NCI-H446 treated with DMSO at 0.1 percent for 48 hours (cell line): ENCODE results near the gene ELAPOR1.

Experiments
- DNase-seq: peaks from one replicate; lab custom pipeline; 2025; lab: John Stamatoyannopoulos, UW

ELAPOR1 gene, protein sequence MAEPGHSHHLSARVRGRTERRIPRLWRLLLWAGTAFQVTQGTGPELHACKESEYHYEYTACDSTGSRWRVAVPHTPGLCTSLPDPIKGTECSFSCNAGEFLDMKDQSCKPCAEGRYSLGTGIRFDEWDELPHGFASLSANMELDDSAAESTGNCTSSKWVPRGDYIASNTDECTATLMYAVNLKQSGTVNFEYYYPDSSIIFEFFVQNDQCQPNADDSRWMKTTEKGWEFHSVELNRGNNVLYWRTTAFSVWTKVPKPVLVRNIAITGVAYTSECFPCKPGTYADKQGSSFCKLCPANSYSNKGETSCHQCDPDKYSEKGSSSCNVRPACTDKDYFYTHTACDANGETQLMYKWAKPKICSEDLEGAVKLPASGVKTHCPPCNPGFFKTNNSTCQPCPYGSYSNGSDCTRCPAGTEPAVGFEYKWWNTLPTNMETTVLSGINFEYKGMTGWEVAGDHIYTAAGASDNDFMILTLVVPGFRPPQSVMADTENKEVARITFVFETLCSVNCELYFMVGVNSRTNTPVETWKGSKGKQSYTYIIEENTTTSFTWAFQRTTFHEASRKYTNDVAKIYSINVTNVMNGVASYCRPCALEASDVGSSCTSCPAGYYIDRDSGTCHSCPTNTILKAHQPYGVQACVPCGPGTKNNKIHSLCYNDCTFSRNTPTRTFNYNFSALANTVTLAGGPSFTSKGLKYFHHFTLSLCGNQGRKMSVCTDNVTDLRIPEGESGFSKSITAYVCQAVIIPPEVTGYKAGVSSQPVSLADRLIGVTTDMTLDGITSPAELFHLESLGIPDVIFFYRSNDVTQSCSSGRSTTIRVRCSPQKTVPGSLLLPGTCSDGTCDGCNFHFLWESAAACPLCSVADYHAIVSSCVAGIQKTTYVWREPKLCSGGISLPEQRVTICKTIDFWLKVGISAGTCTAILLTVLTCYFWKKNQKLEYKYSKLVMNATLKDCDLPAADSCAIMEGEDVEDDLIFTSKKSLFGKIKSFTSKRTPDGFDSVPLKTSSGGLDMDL

DNA sequence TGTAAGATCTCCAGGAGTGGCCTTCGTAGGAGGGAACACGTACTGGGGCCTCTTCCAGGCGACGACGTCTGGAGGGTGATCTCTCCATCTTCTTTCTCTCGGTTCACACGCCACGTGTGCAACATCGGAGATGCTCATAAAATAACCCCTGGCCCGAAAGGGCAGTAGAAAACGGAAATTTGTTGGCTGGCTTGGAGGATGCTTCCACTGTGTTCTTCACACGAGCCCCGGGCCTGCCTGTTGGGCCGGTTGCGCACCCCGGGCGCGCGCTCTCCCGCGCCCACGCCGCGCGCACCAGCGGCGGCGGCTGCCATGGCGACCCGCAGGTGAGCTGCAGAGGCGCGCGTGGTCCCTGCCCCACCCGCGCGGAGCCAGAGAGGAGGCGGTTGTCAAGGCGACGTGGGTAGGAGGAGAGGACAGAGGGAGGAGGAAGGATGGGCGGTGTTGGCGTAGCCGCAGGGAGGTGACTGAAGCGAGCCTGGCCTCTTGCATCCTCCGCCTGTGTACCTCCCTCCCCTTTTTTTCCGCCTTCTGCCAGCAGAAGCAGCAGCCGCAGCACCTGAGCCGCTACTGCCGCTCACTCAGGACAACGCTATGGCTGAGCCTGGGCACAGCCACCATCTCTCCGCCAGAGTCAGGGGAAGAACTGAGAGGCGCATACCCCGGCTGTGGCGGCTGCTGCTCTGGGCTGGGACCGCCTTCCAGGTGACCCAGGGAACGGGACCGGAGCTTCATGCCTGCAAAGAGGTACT, at the start of gene ELAPOR1:
TSS of gene ELAPOR1 (plus strand) at position 526 of the 752 bp plus-strand sequence. CDS start at position 595, 69 bp downstream.
- no peak for DNase-seq

DNA sequence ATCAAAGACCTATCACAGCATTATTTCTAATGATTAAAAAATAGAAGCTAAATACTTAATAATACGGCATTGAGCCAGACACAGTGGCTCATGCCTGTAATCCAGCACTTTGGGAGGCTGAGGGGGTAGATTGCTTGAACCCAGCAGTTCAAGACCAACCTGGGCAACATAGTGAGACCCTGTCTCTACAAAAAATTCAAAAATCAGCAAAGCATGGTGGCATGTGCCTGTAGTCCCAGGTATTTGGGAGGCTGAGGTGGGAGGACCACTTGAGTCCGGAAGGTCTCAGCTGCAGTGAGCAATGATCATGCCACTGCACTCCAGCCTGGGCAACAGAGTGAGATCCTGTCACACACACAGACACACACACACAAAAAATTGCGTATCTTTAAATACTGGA, 48.8 kb upstream of the ELAPOR1 start:
- DNase-seq: no peak

DNA sequence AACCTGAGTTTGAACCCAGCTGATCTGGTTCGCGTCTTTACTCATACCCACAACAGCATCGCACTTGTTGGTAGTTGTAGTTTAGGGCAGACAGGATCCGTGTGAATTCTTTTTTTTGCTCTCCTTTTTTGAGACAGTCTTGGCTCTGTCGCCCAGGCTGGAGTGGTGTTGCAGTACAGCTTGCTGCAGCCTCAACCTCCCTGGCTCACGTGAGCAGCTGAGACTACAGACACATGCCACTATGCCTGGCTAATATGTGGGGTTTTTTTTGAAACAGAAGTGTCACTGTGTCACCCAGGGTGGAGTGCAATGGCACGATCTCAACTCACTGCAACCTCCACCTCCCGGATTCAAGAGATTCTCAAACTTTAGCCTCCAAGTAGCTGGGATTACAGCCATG, 46.0 kb upstream of the ELAPOR1 start:
- no peak for DNase-seq

DNA sequence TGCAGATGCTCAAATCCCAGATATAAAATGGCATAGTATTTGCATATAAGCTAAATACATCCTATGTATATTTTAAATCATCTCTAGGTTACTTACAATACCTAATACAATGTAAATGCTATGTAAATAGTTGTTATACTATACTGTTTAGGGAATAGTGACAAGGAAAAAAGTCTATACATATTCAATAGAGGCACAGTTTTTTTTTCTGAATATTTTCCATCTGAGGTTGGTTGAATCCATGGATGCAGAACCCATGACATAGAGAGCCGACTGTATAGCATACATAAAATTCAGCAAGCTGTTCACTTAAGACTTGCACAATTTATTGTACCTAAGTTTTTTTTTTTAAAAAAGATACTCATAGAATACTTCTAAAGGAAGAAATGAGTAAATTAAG, 44.6 kb upstream of the ELAPOR1 start:
- DNase-seq: no peak

DNA sequence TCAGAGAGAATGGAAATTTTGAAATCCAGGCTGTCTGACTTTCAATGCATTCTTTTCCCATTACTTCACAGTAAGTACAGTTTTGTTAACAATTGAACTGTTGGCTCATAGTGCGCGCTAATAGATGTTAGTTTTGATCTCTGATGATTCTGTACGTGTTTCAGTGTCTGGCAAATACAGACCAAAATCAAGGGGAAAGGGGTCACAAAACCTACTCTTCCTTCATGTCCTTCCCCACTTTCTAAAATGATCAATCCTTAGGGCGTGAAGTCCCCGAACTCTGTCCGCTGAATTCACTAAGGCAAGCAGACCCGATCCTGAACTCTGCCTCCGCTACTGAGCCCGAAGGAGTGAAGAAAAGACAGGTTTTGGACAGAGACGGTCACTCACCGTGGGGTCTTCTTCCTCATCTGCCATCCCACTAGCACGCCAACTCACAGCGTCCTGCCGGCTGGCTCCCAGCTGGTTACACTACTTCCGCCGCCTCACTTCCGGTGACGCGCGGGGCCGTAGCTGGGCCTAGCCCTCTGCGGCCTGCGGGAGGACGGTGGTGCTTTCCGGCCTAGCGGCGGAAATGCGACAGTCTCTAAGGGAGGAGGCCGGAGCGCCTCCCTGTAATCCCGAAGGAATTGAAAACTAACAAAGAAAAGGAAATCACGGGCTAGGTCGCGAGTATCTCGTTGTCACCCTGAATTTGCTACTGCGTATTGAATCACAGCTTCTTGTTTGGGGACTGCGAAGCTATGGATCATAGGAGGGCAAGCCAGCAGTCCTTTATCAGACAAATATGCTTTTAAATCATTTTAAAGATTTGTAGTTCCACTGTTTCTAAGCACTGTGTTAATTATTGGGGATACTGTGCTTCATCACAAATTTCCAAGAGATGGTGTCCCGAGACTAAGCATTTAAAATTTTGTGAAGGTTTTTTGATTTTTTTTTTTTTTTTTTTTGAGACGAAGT, 38.1 kb upstream of the ELAPOR1 start, which contains the start of gene TAF13:
TSS of gene TAF13 (minus strand) at position 473 of the 960 bp plus-strand sequence. CDS start at position 417, 56 bp downstream.
- peak; percentile 95 for DNase-seq

DNA sequence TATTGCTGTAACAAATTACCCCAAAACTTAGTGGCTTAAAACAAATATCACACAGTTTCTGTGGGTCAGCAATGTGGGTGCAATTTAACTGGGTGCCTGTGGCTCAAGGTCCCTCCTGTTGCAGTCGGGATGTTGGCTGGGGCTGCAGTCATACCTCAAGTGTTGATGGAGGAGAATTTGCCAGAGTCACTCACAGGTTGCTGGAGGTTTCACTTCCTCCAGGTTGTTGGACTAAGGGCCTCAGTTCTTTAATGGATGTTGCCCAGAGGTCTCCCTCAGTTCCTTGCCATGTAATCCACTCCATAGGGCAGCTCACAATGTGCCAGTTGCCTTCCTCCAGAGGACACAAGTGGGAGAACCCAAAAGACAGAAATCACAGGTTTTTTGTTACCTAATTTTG, 35.6 kb upstream of the ELAPOR1 start:
- no peak for DNase-seq

DNA sequence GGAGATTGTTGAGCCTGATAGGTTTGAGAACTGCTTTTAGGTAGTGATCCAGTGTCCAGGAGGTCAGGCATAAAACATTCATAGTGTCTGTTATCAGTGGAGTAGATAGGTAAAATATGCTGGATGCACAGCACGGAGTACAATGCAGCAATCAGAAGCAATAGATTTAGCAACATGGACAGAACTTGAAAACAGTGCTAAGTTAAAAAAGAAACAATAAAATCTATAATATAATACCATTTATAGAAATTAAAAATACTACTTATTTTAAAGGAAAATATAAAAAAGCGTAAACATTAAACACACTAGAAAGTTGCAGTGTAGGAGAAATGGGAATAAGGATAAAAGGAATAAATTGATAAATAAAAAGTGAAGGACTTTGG, 34.7 kb upstream of the ELAPOR1 start:
- DNase-seq: no peak

DNA sequence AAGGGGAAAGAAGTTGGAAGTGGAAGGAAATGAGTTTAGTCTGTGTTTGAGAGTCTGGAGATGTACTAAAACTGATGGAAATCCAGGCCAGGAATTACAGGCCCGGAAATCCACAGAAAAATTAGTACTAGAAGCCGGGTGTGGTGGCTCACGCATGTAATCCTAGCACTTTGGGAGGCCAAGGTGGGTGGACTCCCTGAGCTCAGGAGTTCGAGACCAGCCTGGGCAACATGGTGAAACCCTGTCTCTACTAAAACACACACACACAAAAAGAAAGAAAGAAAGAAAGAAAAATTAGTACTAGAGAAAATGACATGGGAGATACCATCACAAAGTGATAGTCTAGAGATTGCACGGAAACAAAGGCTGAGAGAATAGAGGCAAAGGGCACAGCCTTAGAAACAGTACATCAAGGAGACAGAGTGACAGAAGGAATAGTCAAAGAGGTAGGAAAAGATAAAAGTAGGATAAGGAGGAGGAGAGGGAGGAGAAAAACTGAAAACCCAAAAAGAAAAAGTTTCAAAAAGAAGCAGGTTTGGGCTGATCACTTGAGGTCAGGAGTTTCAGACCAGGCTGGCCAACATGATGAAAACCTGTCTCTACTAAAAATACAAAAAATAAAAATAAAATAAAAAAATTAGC, 33.4 kb upstream of the ELAPOR1 start:
- DNase-seq: no peak

DNA sequence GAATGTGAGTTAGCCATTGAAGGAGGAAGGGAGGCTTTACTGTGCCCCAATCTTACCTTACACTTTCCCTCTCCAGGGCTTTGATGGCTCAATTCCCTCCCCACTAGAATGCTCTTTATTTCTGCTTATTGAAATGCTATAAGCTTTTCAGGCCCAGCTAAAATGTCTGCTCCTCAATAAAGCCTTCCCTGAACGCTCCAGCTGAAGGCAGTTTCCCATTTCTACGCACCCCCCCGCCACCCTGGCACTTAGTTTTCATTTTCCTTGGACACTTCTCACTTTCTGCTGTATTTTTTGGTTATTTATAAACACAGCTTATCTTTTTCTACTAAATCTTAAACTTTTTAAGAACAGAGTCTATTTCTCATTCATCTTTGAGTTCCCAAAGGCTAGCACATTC, 30.4 kb upstream of the ELAPOR1 start:
- no peak for DNase-seq

DNA sequence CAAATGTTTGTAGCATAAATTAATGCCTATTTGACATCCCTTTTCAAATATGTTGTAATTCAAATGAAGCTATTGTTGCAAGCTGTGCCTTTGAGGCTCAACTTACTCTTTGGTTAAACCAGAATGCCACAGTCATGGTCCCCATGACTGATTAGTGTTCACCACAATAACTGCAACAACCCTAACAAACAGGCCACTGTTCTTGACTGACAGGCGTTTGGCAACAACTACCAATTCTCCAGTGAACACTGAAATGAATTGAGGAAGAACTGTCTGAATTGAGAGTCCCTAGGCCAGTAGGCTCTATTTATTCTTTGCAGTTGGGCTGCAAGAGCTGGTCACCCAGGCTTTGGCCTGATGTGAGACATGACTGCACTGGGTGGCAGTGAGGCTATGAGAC, 30.0 kb upstream of the ELAPOR1 start:
- no peak for DNase-seq

DNA sequence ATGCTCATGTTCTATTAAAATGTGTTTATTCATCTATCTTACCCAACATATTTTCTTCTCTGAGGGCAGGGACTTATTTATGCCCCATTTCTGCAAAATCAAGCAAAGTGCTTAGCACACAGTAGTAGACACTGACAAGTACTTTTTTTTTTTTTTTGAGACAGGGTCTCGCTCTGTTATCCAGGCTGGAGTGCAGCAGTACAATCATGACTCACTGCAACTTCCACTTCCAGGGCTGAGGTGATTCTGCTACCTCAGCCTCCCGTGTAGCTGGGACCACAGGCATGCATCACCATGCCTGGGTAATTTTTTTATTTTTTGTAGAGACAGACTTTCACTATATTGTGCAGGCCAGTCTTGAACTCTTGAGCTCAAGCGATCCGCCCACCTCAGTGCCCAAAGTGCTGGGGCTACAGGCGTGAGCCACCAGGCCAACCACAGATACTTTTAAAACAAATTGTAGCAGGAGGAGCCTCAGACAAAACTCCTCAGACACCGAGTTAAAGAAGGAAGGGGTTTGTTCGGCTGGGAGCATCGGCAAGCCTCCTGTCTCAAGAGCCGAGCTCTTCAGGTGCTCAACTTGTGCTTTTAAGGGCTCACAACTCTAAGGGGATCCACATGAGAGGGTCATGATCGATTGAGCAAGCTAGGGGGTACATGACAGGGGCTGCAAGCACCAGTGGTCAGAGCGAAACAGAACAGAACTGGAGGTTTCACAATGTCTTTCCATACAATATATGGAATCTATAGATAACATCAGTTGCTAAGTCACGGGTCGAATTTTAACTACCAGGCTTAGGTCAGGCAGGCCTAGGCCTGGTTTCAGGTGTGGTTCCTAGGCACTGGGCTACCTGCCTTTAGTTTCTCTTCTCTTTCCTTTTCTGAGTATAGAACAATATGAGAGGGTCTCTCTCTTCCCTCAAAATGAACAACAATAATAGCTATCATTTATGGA, 29.1 kb upstream of the ELAPOR1 start:
- DNase-seq: no peak

DNA sequence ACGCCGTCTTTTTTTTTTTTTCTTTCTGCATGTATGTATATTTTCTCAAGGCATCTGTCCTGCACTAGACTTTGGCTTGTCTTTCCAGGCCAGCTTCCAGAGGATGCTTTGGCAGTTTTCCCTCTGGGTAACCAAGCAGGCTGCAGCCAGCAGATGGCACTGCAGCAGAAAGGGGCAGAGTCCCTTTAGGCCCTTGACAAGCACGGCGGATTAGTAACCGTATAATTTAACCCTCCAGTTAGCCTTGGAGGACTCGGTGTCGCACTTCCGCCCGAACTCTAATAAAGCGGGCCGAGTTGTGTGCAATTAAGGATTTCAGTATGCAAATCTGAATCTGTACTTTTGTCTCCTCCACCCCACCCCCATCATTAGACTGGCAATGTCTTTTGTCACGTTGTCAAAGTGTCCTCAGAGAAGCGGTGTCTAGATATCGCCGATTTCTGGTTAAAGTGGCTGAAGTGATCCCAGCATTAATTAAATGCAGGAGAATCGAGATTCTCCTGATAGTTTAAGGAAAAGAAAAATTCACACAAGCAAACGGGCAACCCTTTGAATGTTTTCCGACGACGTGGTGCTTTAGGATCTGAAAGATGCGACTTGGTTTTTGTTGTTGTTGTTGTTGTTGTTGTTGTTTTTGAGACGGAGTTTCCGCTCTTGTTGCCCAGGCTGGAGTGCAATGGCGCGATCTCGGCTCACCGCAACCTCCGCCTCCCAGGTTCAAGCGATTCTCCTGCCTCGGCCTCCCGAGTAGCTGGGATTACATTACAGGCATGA, 24.5 kb upstream of the ELAPOR1 start:
- peak; percentile 92 for DNase-seq

DNA sequence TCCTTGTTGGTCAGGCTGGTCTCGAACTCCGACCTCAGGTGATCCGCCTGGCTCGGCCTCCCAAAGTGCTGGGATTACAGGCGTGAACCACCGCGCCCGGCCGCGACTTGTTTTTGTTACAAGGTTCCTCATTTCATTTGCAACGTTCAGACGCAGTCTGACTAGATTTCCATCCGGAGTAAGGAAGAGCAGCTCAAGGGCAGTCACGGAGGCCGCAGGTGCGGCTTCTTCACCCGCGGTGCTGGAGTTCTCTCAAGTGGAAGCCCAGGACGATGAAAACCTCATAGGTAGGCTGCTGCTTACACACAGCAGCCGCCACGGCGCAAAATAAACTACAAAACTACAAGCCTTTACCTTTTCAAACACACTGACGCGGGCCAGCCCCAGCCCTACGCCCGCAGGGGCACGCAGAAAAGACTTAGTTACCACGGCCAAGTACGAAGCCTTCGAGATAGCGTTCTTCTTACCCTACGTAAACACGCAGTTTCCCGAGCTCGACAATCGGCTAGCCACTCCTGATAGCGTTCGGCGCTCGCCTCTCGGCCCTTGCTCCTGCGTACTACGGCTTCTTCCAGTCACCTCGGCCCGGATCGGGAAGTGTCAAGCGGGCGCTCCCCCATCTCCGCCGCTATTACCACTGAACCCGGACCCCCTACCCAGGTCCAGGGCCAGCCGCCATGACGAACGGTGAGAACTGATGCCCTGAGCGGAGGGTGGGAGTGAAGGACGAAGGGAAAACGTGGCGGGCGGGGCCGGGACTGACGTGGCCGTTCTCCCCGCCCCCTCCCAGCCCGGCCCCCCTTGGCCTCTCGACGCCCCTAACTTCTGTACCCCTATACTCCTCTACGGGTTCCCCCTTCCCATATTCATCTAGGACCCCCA, 23.5 kb upstream of the ELAPOR1 start, which contains the start of gene TMEM167B:
TSS of gene TMEM167B (plus strand) at position 569 of the 882 bp plus-strand sequence. CDS start at position 678, 109 bp downstream.
- DNase-seq: peak; percentile 90

DNA sequence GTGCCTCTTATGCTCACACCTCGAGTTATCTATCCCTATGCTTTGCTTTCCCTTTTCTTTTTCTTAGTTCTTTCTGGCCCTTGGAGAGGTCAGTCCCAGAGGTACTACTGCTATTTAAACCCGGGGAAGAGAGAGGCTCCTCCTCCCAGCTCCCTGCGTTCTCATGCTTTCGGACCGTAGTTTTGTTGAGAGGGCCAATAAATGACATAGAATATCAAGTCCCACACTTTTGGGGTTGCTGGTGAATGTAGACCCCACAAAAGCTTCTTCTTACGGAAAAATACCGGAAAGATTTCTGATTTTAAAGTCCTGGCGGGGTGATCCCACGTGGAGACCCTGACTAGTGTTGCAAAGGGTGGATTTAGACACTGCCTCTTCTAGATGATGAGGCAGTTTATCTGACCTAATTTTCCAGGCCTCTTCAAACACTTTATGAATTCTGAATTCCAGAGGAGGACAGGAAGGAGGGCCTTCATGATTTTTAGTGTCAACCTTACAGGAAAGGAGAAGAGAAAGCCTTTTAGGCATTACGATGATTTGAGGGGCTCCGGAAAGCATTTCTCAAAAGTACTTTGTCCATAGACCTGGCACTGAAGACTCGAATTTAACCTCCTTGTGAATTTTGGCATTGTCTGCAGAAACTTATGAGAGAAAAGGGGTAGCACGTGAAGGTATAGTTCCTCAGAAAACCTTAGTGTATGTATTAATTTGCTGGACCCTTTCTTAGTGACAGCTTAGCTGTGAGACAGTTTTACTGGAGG, 22.7 kb upstream of the ELAPOR1 start:
- DNase-seq: no peak

DNA sequence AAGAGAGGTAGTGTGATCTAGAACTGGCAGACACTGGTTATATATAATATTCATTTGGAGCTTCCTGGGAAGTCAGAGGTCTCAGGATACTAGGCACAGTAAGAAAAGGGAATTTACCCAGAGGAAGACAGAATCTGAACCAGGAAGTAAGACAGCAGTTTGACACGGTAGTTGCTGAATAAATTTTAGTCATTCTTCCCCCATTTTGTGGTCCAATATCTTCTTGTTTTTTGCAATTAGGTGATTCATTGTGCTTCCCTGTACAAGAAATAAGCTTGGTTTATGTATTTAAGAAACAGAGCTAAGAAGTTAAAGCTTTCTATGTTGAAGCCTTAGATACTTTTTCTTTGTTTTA, 22.1 kb upstream of the ELAPOR1 start:
- no peak for DNase-seq

DNA sequence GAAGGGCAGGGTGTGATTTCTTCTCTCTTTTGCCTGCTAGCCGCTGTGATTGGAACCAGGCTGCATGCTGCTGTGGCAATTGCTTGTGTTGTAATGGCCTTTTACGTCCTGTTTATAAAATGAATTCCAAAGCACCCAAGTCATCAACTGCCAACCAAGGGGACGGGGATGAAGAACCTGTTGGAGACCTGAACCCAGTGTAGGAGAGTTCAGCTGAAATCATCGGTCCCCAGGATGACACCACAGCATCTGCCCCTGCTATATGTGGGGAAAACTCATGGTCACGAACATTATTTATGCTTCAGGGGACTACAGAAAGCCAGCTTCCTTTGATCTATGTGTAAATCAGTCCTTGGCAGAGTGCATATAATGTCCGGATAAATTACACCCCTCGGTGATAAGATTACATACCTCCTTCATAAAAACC, 19.5 kb upstream of the ELAPOR1 start:
- no peak for DNase-seq
